HG03457 (cell line): ENCODE results near the gene MX2.
A peak's percentile ranks its signal among the peaks of the same experiment; 100 is the strongest.

ENCODE experiments used
- ATAC-seq: cut with Tn5 transposase; IDR thresholded peaks from one replicate; pipeline ENCODE4 v1.9.1; 2021; ENCODE audit warnings: moderate number of reproducible peaks; ENCODE audit not compliant: unreplicated experiment

Gene MX2

DNA sequence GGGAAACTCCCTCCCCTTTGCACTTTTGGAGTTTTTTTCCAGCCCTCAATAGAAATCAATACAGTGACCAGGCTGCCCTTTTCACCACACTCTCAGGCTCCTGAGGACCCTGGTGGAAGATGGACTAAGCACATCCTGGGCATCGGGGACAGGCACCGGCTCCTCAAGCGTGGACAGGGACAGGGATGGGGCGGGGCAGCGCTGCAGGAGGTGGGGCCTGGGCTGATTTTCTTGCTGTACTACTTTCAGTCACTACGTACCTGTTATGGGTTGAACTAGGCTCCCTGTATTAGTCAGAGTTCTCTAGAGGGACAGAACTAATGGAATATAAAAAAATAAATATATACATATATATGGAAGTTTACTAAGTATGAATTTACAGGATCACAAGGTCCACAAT, 2.5 kb downstream of the MX2 start:
- ATAC-seq, result no peak

GRCh38 chr21:41365377-41366107, 3.7 kb downstream of the MX2 start:
- no peak for ATAC-seq

DNA sequence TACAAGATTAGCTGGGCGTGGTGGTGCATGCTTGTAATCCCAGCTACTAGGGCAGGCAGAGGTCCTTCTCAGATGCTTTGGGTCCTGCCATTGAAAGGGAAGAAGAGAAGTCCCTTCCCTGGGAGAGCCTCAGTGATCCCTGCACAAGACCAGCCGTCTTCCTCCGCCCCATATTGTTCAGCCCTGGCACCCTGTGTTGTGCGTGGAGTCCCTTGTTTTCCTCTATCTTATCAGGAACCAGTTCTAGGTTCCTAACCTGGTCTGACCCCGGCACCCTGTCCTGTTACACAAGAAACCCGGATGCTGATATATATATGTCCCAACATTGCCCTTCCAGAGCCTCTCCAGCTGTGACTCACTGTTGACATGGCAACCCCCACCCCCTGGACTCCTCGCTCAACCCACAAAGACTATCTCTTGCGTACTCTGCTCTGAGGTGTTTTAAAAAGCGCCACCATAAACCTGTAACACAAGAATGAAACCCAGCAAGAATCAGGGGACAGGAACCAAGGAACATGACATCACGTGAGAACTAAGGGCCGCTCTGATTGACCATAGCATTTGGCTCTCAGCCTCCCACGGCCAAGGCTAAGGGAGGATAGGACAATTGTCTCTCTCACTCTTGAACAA, 4.8 kb downstream of the MX2 start:
- no peak for ATAC-seq

GRCh38 chr21:41367301-41367944, 5.6 kb downstream of the MX2 start:
- ATAC-seq, result no peak

GRCh38 chr21:41367945-41368734, 6.3 kb downstream of the MX2 start:
- peak; percentile 47 for ATAC-seq

GRCh38 chr21:41368735-41369104, 6.9 kb downstream of the MX2 start:
- ATAC-seq, result no peak

- no peak for ATAC-seq
Observed at GRCh38 chr21:41369105-41369919, 7.5 kb downstream of the MX2 start.

GRCh38 chr21:41369920-41370839, 8.4 kb downstream of the MX2 start:
- ATAC-seq, result no peak

DNA sequence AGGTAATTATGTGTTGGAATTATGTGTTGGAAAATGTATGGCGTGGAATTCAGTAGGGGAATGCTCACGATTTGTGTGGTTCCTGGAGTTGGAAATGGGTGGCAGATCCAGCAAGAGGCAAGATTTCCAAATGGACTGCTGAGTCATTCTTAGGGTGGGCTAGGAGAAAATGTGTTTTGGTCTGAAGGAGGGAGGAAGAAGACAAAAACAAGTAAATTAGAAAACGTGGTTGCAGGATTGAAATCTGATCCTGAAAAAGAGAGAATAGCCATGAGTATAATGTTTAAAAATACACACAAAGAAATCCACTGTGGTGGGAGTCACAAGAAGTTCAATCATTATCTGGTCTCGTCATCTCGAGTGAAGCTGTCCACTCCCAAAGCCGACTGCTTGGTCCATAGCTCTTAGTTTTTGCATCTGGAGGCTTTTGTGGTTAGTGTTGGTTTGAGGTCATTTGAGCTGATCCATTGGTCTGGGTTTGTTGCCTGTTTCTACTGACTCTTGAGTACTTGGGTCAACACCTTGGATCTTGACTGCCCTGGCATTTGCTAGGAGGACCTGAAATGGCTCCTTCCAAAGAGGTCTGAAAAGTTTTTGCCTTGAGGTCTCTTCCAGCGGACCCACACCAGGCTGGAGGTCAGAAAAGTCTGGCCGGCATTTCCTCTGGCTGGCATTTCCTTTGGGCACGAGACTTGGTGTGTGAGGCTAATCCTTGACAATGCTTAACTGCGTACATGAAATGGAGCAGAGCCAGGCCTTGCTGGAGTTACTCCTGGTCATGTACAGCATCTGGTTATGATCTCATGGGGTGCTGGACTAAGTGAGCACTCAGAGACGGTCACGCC, 9.2 kb downstream of the MX2 start:
- no peak for ATAC-seq

DNA sequence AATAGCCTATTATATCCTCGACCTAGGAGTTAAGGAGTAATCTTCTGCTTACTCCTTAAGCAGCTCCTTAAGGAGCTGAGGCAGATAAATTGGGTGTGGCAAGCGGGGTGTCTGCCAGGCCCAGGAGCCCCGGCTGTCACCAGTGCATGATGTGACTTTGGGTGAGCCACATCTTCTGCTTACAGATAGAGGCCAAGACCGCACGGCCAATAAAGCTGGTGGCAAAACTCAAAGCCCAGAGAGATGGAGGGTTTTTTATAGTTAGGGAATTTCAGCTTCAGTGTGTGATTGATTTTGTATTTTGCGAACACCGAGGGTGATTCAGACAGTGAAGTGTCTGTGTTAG, 9.8 kb downstream of the MX2 start:
- ATAC-seq, result no peak

DNA sequence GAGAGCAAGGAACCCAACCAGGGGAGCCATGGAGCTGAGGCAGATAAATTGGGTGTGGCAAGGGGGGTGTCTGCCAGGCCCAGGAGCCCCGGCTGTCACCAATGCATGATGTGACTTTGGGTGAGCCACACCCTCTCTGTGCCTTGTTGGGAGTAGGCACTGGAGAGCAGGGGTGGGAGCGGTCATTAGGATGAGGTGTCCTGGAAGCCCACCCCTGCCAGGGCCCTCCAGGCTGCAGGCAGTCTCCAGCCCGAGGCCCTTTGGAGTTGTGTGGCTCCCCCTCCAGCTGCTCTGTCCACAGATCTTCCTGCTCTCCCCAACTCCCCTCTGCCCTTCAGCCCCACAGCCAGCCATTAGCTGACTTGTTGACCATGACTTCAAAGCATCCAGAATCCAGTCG, 11.4 kb downstream of the MX2 start:
- no peak for ATAC-seq

- no peak for ATAC-seq
Observed at GRCh38 chr21:41373763-41374162, 11.9 kb downstream of the MX2 start.

GRCh38 chr21:41374177-41374712, 12.4 kb downstream of the MX2 start:
- no peak for ATAC-seq

DNA sequence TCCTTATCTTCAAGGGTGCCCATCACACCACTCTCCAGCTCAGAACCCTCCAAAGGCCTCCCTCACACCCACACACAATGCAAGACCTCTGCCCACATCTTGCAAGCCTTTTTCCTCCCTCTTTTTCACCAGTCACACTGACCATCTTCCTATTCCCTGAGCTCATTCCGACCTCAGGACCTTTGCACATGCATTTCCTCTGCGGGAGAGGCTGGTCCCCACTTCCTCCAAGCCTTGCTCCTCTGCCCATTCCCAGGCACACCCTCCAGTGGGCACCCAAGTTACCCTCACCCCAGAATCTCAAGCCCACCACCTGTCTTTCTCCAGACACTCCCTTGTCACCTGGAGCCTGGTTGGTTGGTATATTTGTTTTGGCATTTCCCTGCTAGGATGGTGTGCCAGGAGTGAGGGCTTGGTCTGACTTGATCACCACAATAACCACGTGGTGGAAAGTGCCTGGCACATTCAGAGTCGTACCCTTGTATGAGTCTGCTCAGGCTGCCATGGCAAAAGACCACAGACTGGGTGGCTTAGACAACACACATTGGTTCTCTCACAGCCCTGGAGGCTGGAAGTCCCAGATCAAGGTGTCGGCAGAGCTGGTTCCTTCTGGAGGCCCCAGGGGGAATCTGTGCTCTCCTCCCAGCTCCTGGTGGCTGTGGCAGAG, 13.2 kb downstream of the MX2 start:
- ATAC-seq, result no peak

DNA sequence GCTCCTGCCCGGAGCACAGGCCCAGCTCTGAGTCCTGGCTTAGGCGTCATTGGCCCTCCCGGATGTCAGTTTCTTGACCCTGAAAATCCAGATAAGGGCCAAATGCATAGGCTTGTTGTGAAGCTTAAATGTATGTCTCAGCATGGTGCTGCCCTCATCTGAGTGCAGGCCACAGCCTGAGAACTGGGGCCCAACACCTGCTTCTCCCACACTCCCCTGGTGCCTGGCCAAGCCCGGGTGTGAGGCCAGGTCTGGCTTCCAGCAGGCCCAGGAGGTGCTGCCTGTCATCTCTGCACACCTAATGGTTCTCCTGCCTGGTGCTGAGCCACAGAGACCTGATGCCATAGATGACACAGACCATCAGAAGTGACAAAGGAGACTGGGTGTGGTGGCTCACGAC, 14.0 kb downstream of the MX2 start:
- ATAC-seq, result no peak

- no peak for ATAC-seq
Observed at GRCh38 chr21:41377715-41378114, 15.9 kb downstream of the MX2 start.

GRCh38 chr21:41378849-41379248, 17.0 kb downstream of the MX2 start:
- ATAC-seq, result no peak

- no peak for ATAC-seq
Observed at GRCh38 chr21:41379901-41380300, 18.1 kb downstream of the MX2 start.
